ENCODE results near the gene DMRT1. TPM values are rescaled to one million over a fixed set of nuclear protein-coding genes. Genes with fewer than 3 reads are reported as not detected.

DMRT1 gene
- total RNA-seq, 1 donor from 2014 or later = not detected

- Mint-ChIP-seq H3K27me3 (ENCODE audit: low read depth) (peaks cover 13% of the 10 kb centered on the region), H3K4me3 (ENCODE audit: unreplicated experiment) (no peak overlapping the region), H3K4me1 (ENCODE audit: low read depth) (peaks cover 10% of the 10 kb centered on the region), H3K27ac (ENCODE audit: unreplicated experiment) (no peak overlapping the region), H3K36me3 (ENCODE audit: low read depth) (no peaks in the 10 kb centered on the region), H3K9me3 (ENCODE audit: low read depth) (no peaks in the 10 kb centered on the region)
- DNase-seq (ENCODE audit: low spot score) = no peak
- no peak for TF ChIP-seq CTCF (IDR thresholded peaks at IDR 0.05)
These were observed 40.8 kb upstream of the DMRT1 start for GRCh38 chr9:800591-801150.

GRCh38 chr9:801399-802071, 40.0 kb upstream of the DMRT1 start:
- no peak for TF ChIP-seq CTCF (IDR thresholded peaks at IDR 0.05)
- peaks cover 15% of the 10 kb centered on the region for H3K27me3 Mint-ChIP-seq (ENCODE audit: low read depth)
- no peak overlapping the region for H3K4me3 Mint-ChIP-seq (ENCODE audit: unreplicated experiment)
- H3K4me1 Mint-ChIP-seq (ENCODE audit: low read depth) = peaks cover 10% of the 10 kb centered on the region
- H3K27ac Mint-ChIP-seq (ENCODE audit: unreplicated experiment) = no peak overlapping the region
- no peaks in the 10 kb centered on the region for H3K9me3 Mint-ChIP-seq (ENCODE audit: low read depth)
- no peak for DNase-seq (ENCODE audit: low spot score)
- H3K36me3 Mint-ChIP-seq (ENCODE audit: low read depth) = no peaks in the 10 kb centered on the region

GRCh38 chr9:804026-804425, 37.5 kb upstream of the DMRT1 start:
- Mint-ChIP-seq H3K9me3 (ENCODE audit: low read depth) (no peaks in the 10 kb centered on the region), H3K27ac (ENCODE audit: unreplicated experiment) (no peak overlapping the region), H3K27me3 (ENCODE audit: low read depth) (peaks cover 19% of the 10 kb centered on the region), H3K36me3 (ENCODE audit: low read depth) (no peaks in the 10 kb centered on the region), H3K4me1 (ENCODE audit: low read depth) (peaks cover 10% of the 10 kb centered on the region), H3K4me3 (ENCODE audit: unreplicated experiment) (no peak overlapping the region)
- no peak for TF ChIP-seq CTCF (IDR thresholded peaks at IDR 0.05)
- no peak for DNase-seq (ENCODE audit: low spot score)

GRCh38 chr9:805151-805550, 36.3 kb upstream of the DMRT1 start:
- peaks cover 10% of the 10 kb centered on the region for H3K4me1 Mint-ChIP-seq (ENCODE audit: low read depth)
- no peak overlapping the region for H3K4me3 Mint-ChIP-seq (ENCODE audit: unreplicated experiment)
- H3K27me3 Mint-ChIP-seq (ENCODE audit: low read depth) = peaks cover 19% of the 10 kb centered on the region
- no peaks in the 10 kb centered on the region for H3K9me3 Mint-ChIP-seq (ENCODE audit: low read depth)
- no peak overlapping the region for H3K27ac Mint-ChIP-seq (ENCODE audit: unreplicated experiment)
- no peak for TF ChIP-seq CTCF (IDR thresholded peaks at IDR 0.05)
- no peaks in the 10 kb centered on the region for H3K36me3 Mint-ChIP-seq (ENCODE audit: low read depth)
- no peak for DNase-seq (ENCODE audit: low spot score)

DNA sequence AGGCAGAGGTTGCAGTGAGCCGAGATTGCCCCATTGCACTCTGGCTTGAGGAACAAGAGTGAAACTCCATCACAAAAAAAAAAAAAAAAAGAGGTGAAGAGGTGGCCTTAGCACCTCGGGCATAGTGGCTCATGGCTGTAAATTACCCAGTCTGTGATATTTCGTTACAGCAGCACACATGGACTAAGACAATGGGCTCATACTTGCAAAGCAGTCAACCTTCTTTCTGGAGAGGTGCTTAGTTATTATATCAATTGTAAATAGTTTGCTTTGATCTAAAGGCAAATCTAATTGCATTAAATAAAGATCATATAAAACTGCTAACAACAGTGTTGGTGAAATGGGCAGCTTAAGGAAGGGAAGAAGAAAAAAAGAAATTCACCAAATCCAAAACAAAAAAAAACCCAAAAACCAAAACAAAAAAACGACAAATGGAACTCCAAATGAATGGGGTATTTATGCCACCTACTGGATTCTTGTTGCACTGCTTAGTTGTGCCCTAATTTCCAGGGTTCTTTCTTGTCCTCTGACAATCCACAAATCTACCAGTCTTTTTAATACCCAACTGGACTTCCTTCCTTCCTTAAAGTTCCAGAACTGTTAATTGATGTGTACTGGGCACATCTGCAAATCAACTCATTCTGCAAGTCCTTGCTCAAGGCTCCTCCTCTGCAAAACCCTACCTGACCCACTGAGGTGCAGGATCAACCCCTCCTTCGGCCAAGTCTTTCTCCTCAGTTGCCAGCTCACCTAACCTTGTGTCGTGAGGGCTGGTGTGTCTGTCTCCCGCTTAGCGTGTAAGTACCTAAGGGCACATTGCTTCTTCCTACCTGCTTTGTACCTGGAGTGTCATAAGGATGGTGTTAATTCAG, 35.0 kb upstream of the DMRT1 start:
- TF ChIP-seq CTCF (IDR thresholded peaks at IDR 0.05) = peak; percentile 87
- H3K27ac Mint-ChIP-seq (ENCODE audit: unreplicated experiment) = no peak overlapping the region
- H3K4me1 Mint-ChIP-seq (ENCODE audit: low read depth) = peaks cover 4% of the 10 kb centered on the region
- peaks cover 18% of the 10 kb centered on the region for H3K27me3 Mint-ChIP-seq (ENCODE audit: low read depth)
- no peaks in the 10 kb centered on the region for H3K36me3 Mint-ChIP-seq (ENCODE audit: low read depth)
- DNase-seq (ENCODE audit: low spot score) = no peak
- H3K9me3 Mint-ChIP-seq (ENCODE audit: low read depth) = no peaks in the 10 kb centered on the region
- H3K4me3 Mint-ChIP-seq (ENCODE audit: unreplicated experiment) = no peak overlapping the region
